ENCODE measurements around the gene MUC2.
"Not testable (repeated sequence)": the region's sequence is repeated elsewhere in the genome, so short reads cannot be mapped to it uniquely, and the experiment has no call there.

MUC2 gene

GRCh38 chr11:1102996-1103395, 28.3 kb downstream of the MUC2 start:
- in situ Hi-C loops (cut with HindIII; ENCODE audit: low sequenced_read_pairs), result no loop called here

DNA sequence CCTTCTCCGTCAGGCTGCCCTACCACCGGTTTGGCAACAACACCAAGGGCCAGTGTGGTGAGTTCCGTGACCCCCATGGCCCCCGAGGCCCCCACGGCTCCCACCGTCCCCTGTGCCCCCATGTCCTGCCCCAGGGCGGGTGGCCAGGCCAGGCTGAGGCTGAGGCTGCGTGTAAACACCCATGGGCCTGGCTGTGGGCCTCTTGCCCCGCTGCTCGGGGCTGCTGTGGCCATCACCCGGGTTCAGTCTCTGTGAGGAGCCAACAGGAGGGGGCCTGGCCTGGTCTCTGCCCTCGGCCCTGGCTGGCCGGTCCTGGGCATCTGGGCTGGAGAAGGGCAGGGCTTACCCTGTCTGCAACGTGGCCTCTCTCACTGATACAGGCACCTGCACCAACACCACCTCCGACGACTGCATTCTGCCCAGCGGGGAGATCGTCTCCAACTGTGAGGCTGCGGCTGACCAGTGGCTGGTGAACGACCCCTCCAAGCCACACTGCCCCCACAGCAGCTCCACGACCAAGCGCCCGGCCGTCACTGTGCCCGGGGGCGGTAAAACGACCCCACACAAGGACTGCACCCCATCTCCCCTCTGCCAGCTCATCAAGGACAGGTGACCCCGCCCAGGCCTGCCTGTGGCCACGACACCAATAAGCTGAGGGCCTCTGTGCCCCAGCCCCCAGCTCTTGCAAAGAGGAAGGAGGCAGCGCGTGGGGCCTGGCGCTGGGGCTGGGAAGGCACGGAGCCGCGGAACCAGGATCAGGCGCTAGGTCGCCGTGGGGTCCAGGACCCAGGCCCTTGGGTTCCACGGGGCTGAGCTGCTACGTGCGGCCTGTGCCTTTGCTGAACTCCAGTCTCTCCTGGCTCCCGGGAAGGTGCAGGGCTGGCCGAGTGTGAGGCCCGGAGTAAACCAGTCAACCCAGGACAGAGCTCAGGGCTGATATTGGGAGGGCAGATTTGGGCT, 29.0 kb downstream of the MUC2 start:
- in situ Hi-C loops (cut with HindIII; ENCODE audit: low sequenced_read_pairs), result no loop called here

GRCh38 chr11:1104411-1105182, 29.9 kb downstream of the MUC2 start:
- in situ Hi-C loops (cut with HindIII; ENCODE audit: low sequenced_read_pairs), result no loop called here

GRCh38 chr11:1105183-1105565, 30.5 kb downstream of the MUC2 start:
- in situ Hi-C loops (cut with HindIII; ENCODE audit: low sequenced_read_pairs), result no loop called here

GRCh38 chr11:1106387-1106786, 31.7 kb downstream of the MUC2 start:
- in situ Hi-C loops (cut with HindIII; ENCODE audit: low sequenced_read_pairs), result no loop called here

DNA sequence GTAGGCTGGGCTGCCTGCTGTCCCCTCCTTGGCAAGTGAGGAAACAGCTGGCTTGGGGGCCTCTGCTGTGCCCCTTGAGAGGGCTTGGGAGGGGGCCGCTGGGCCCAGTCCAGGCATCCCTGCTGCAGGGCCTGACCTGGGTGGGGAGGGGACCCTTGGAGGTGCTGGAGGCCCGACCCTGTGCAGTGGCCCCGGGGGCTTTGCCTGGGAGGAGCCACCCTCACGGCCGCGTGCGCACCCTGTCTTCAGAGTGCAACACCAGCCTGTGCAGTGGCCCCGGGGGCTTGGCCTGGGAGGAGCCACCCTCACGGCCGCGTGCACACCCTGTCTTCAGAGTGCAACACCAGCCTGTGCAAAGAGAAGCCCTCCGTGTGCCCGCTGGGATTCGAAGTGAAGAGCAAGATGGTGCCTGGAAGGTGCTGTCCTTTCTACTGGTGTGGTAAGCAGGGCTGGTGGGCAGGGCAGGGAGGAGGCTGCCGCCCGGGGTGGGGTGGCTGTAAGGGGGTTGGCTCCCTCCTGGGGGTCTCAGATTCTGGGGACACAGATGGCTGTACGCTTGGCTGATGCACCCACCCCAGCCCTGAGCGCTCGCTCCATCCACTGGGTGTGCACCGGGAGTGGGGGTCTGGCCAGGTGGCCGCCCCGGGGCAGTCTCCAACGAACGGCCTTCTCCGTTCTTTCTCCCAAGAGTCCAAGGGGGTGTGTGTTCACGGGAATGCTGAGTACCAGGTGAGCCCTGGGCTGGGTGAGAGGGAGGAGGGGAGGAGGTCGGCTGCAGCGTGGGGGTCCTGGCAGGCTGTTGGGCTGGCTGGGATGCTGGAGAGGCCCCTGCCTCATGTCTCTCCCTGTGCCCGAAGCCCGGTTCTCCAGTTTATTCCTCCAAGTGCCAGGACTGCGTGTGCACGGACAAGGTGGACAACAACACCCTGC, 32.9 kb downstream of the MUC2 start:
- in situ Hi-C loops (cut with HindIII; ENCODE audit: low sequenced_read_pairs), result no loop called here

DNA sequence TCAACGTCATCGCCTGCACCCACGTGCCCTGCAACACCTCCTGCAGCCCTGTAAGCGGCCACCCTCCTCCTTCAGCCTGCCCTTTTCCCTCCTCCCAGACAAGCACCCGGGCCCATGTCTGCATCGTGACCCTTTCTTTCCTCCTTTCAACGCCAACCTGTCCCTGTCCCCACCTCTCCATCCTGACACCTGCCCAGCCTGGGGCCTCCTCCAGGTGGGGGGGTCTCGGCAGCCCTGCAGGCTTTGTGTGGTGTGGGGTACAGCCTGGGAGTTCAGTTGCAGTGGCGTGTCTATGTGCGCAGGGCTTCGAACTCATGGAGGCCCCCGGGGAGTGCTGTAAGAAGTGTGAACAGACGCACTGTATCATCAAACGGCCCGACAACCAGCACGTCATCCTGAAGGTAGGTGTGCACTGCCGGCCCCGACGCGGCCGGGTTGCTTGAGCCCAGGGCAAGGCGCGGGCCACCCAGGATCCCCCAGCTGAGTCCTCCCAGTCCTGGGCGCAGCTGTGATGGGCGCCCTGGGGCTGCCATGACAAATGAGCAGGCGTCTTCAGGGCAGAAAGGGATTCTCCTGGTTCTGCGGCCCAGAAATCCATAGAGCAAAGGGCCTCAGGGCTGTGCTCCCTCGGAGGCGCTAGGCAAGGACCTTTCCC, 33.7 kb downstream of the MUC2 start:
- in situ Hi-C loops (cut with HindIII; ENCODE audit: low sequenced_read_pairs), result no loop called here

DNA sequence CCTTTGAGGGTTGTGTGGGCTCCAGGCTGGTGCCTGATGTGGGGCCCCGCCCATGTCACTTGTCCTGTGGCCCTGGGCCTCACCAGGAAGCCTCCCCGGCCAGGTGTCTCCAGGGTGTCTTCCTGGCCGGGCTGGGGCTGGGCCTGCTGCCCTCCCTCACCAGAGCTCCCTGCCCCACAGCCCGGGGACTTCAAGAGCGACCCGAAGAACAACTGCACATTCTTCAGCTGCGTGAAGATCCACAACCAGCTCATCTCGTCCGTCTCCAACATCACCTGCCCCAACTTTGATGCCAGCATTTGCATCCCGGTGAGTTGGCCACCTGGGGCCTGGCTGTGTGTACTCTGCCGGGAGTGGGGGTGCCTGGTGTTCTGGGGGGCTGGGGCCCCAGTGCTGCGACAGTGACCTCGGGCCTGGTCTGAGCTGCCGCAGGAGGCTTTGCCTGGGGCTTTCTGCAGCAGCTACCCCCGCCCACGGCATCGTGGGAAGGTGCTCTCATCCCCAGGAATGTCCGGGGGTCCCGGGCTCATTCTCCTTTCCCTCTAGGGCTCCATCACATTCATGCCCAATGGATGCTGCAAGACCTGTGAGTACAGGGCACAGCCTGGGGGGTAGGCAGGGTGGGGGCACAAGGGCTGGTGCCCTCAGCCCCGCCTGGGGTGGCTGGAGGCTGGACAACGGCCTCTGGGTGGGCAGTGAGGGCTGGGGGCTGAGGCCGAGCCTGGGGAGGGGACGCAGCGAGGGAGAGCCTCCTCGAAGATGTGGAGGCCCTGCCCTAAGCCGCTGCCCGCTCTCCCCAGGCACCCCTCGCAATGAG, 34.6 kb downstream of the MUC2 start:
- in situ Hi-C loops (cut with HindIII; ENCODE audit: low sequenced_read_pairs), result no loop called here

GRCh38 chr11:1109918-1110705, 35.4 kb downstream of the MUC2 start:
- in situ Hi-C loops (cut with HindIII; ENCODE audit: low sequenced_read_pairs), result no loop called here

- in situ Hi-C loops (cut with HindIII; ENCODE audit: low sequenced_read_pairs), result no loop called here
Measured at GRCh38 chr11:1111545-1112212, 37.0 kb downstream of the MUC2 start.

GRCh38 chr11:1112351-1113191, 37.9 kb downstream of the MUC2 start:
- in situ Hi-C loops (cut with HindIII; ENCODE audit: low sequenced_read_pairs), result no loop called here

DNA sequence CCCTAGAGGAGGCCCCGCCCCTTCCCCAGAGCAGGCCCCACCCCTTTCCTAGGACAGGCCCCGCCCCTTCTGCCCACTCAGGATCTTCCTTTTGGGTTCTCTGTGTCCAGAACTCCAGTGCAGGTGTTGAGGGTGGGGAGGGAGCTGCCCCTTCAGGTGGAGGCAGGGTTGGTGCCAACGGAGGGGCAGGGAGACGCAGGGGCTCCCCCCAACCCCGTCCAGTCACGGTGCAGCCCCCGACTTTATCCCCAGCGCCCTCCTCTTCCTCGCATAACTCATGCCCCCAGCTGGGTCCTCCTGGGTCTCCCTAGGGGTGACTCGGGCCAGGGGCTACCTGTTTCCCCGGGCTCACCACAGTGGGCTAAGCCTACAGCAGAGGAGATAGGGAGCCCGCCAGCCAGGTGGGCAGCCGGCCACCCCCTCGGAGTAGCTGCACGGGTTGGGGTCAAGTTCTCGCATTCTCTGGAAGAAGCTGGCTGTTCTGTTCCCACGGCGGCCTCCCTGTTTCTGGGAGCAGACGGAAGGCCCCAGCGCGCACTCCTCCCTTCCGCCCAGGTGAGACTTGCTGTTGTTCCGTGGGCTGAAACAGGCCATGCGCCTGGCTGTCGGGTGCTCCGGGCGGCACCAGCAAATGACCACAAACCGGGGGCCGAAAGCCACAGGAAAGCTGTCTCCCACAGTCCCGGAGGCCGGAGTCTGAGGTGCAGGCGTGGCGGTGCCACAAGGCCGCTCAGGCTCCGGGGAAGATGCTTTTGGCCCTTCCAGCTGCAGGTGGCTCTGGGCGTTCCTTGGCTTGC, 38.9 kb downstream of the MUC2 start:
- in situ Hi-C loops (cut with HindIII; ENCODE audit: low sequenced_read_pairs), result no loop called here

- in situ Hi-C loops (cut with HindIII; ENCODE audit: low sequenced_read_pairs), result not testable (repeated sequence)
Measured at GRCh38 chr11:1115292-1115691, 40.6 kb downstream of the MUC2 start.

GRCh38 chr11:1116104-1116503, 41.4 kb downstream of the MUC2 start:
- in situ Hi-C loops (cut with HindIII; ENCODE audit: low sequenced_read_pairs), result no loop called here

DNA sequence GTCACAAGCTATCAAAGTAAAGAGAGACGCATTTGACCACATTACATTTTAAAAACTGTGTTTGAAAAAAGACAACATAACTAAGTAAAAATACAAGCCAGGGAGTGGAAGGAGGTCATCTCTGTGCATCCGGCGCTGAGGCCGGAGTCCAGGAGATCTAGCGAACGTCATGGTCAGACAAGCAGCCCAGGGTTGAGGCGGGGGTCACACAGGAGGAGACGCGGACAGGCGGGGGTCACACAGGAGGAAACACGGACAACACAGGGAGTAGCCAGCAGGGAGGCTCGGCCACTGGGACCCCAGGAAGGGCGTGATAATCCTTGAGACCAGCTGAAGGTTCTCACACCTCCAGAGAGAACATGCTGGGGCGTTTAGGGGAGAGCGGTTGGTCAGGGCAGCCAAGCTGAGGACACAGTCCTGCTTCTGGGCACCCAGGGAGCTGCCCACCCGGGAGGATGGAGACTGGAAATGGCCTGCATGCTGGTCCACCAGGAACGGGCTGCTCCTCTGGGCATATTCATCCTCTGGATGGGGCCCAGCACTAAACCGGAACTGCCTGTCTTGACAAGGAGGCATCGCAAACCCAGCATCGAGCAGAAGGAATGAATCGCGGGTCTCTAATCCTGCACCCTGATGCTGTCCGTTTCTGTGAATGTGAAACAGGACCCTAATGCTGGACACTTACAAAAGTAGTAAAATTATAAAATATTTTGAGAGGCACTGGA, 42.2 kb downstream of the MUC2 start:
- in situ Hi-C loops (cut with HindIII; ENCODE audit: low sequenced_read_pairs), result no loop called here

DNA sequence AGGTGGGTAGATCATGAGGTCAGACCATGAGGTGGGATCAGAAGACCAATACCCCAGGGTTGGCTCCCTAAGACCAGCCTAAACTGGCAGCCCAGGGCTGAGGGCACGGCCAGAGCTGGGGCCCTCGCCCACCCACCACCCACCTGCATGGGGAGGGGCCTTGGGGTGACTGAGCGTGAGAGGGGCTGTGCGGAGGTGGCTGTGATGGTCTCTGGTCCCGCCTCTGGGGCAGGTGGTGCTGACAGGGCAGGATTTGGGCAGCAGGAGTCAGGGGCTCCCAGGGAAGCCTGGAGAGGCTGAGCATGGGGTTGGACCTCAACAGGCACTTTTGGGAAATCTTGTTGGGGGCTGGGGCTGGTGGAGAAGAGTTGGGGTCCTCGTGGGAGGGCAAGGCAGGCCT, 43.3 kb downstream of the MUC2 start:
- in situ Hi-C loops (cut with HindIII; ENCODE audit: low sequenced_read_pairs), result no loop called here
